HepG2 (cell line): ENCODE results near the gene TMEM250. TPM values are rescaled to one million over a fixed set of nuclear protein-coding genes. Genes with fewer than 3 reads are reported as not detected.

Experiments used
- ATM ChIP-seq: fragments of 450-650 bp; IDR thresholded peaks from 2 replicates; pipeline ENCODE4 v1.7.1; 2017; ENCODE audit warnings: mild to moderate bottlenecking, borderline replicate concordance
- BORCS8-MEF2B ChIP-seq: sonication (generic); formaldehyde crosslinking; IDR thresholded peaks from 2 replicates; pipeline ENCODE4 v1.8.0; 2022; ENCODE audit warnings: mild to moderate bottlenecking, missing genetic modification reagents
- CHCHD3 ChIP-seq: sonication (generic); formaldehyde crosslinking; IDR thresholded peaks from 2 replicates; pipeline ENCODE4 v1.8.0; 2022; ENCODE audit warnings: mild to moderate bottlenecking, missing genetic modification reagents, moderate library complexity
- DR1 ChIP-seq: sonication (generic); formaldehyde crosslinking; IDR thresholded peaks from 2 replicates; pipeline ENCODE4 v1.8.0; 2021; ENCODE audit warnings: mild to moderate bottlenecking, missing genetic modification reagents, inconsistent platforms
- FOSL1 ChIP-seq: sonication (generic); formaldehyde crosslinking; IDR thresholded peaks from 2 replicates; pipeline ENCODE4 v1.9.0; 2021; ENCODE audit warnings: missing genetic modification reagents, borderline replicate concordance
- FOSL2 ChIP-seq: sonication (generic); formaldehyde crosslinking; IDR thresholded peaks from 2 replicates; pipeline ENCODE4 v1.4.0; 2020; ENCODE audit warnings: missing genetic modification reagents
- GLMP ChIP-seq: sonication (generic); formaldehyde crosslinking; IDR thresholded peaks from 2 replicates; pipeline ENCODE4 v1.9.0; 2021; ENCODE audit warnings: missing genetic modification reagents, mild to moderate bottlenecking, borderline replicate concordance
- HES4 ChIP-seq: sonication (generic); formaldehyde crosslinking; IDR thresholded peaks from 2 replicates; pipeline ENCODE4 v1.9.0; 2021; ENCODE audit warnings: mild to moderate bottlenecking, missing genetic modification reagents, borderline replicate concordance
- KDM2A ChIP-seq: sonication (generic); formaldehyde crosslinking; IDR thresholded peaks from 2 replicates; pipeline ENCODE4 v1.4.0; 2020; ENCODE audit warnings: low read depth, missing genetic modification reagents, borderline replicate concordance
- NFAT5 ChIP-seq: sonication (generic); formaldehyde crosslinking; IDR thresholded peaks from 2 replicates; pipeline ENCODE4 v1.4.0; 2020; ENCODE audit warnings: missing genetic modification reagents
- NPAS2 ChIP-seq: sonication (generic); formaldehyde crosslinking; IDR thresholded peaks from 2 replicates; pipeline ENCODE4 v1.8.0; 2022; ENCODE audit warnings: mild to moderate bottlenecking, missing genetic modification reagents, borderline replicate concordance
- NR2F6 ChIP-seq, 2 experiments: IDR thresholded peaks; 2 replicates each; pipeline ENCODE4 v1.6.1; 2016; ENCODE audit warnings: antibody characterized with exemption in 1 of 2, mild to moderate bottlenecking in 1 of 2
- SRSF4 ChIP-seq: fragments of 200-400 bp; formaldehyde crosslinking; IDR thresholded peaks from one replicate; pipeline ENCODE4 v1.6.1; 2018; ENCODE audit warnings: mild to moderate bottlenecking, low read depth, low read length, moderate library complexity; ENCODE audit not compliant: poor library complexity, severe bottlenecking
- XBP1 ChIP-seq: sonication (generic); formaldehyde crosslinking; IDR thresholded peaks from 2 replicates; pipeline ENCODE4 v1.5.0; 2020; ENCODE audit warnings: missing genetic modification reagents
- ZNF235 ChIP-seq: sonication (generic); formaldehyde crosslinking; IDR thresholded peaks from 2 replicates; pipeline ENCODE4 v1.8.1; 2023; ENCODE audit warnings: mild to moderate bottlenecking, missing genetic modification reagents, borderline replicate concordance
- ZNF292 ChIP-seq: sonication (generic); formaldehyde crosslinking; IDR thresholded peaks from 2 replicates; pipeline ENCODE4 v1.8.1; 2022; ENCODE audit warnings: mild to moderate bottlenecking, low read depth, missing genetic modification reagents, borderline replicate concordance
- ZNF30 ChIP-seq: sonication (generic); formaldehyde crosslinking; IDR thresholded peaks from 2 replicates; pipeline ENCODE4 v1.5.0; 2020; ENCODE audit warnings: mild to moderate bottlenecking, missing genetic modification reagents
- ZNF550 ChIP-seq: sonication (generic); formaldehyde crosslinking; IDR thresholded peaks from 2 replicates; pipeline ENCODE4 v1.4.0; 2020; ENCODE audit warnings: mild to moderate bottlenecking, missing genetic modification reagents, borderline replicate concordance
- ZNF768 ChIP-seq: sonication (generic); formaldehyde crosslinking; IDR thresholded peaks from 2 replicates; pipeline ENCODE4 v1.4.0; 2020; ENCODE audit warnings: missing genetic modification reagents
- ZNF776 ChIP-seq: sonication (generic); formaldehyde crosslinking; IDR thresholded peaks from 2 replicates; pipeline ENCODE4 v1.4.0; 2020; ENCODE audit warnings: mild to moderate bottlenecking, missing genetic modification reagents
- polyA plus RNA-seq, 8 experiments: library from polyadenylated mRNA; depleted of rRNA in 3 of 8; stranded (reverse) in 7 of 8; unstranded in 1 of 8; fragments of >200 nt; fragmentation: Illumina TruSeq in 4 of 8; extraction: Trizol in 4 of 8; gene quantifications; 2 replicates each; pipeline versions ENCODE4 v1.2.1 to v1.2.3, GENCODE V29; 2011 to 2016; ENCODE audit warnings: low read depth in 4 of 8, missing spikeins in 1 of 8, mixed read lengths in 1 of 8; ENCODE audit not compliant: insufficient read depth in 1 of 8
- total RNA-seq, 5 experiments: library from RNA; depleted of rRNA; stranded (reverse); fragments of >200 nt; fragmentation: Illumina TruSeq; extraction: Trizol; gene quantifications; 2 replicates each; pipeline ENCODE4 v1.2.3, GENCODE V29; 2016; ENCODE audit warnings: low read depth in 1 of 5
- TF ChIP-seq, protein P1 (sequence below): sonication (generic); formaldehyde crosslinking; IDR thresholded peaks from 2 replicates; pipeline ENCODE4 v1.8.1; 2022; ENCODE audit warnings: mild to moderate bottlenecking, missing genetic modification reagents

TMEM250 gene
- total and polyA plus RNA-seq, 2 of the 13 experiments (the other 11 are each of a cell fraction or from before 2014, with no cell fraction given) = 5.5 to 13.9 TPM

DNA sequence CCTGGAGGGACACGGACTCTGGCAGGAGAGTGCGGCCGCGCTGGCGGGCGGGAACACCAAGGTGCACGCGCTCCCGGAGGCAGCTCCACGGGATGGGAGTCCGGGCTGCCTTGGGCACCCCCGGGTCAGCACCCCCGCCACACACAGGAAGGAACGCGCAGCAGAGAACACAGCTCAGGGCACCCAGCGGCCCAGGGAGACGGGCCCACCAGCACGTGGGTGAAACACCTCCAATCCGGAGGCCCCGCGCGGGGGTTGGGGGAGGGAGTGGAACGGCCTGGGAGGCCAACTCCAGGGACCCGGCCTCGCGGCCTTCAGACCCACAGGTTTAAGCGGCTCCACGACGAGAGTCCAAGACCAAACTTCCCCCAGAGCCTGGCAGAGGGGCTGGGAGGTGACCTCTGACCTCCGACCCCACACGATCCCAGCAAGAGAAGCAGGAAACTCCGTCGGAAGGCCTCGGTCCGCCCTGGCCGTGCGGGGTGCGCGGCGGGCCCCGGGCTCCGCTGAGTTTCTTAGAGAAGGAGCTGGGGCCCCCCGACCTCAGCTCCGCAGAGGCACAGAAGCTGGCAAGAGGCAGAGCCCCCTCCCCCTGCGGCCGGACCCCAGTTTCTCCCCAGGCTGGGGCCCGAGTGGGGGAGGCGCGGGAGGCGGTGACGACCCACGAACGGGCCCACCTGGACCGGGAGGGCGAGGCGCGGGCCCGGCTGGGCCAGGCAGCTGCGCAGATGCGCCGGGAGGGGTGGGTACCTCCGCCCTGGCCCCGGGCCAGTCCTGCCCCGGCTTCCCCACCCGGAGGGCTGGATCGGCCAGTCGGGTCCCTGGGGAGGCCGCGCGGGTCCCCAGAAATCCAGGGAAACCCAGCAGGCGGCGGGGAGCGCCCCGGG, 24.4 kb downstream of the TMEM250 start (continued):
- TF ChIP-seq NR2F6 (IDR thresholded peaks at IDR 0.05) (peak; percentile 74; the same call in 1 of the 2 replicates), NR2F6 (CRISPR knock-in tag; IDR thresholded peaks at IDR 0.05) (no peak), GLMP (no peak), DR1 (CRISPR knock-in tag) (no peak), CHCHD3 (CRISPR knock-in tag) (no peak), NPAS2 (CRISPR knock-in tag) (no peak), HES4 (CRISPR knock-in tag) (no peak), ATM (no peak), ZNF30 (CRISPR knock-in tag) (no peak), BORCS8-MEF2B (CRISPR knock-in tag) (no peak), XBP1 (CRISPR knock-in tag) (no peak), FOSL2 (CRISPR knock-in tag) (no peak), ZNF776 (CRISPR knock-in tag) (no peak), ZNF235 (CRISPR knock-in tag) (no peak), ZNF292 (CRISPR knock-in tag) (no peak), NFAT5 (no peak), FOSL1 (no peak), ZNF550 (no peak), SRSF4 (no peak), ZNF768 (CRISPR knock-in tag) (peak; percentile 29), KDM2A (CRISPR knock-in tag) (peak; percentile 64)
- TF ChIP-seq, protein P1, sequence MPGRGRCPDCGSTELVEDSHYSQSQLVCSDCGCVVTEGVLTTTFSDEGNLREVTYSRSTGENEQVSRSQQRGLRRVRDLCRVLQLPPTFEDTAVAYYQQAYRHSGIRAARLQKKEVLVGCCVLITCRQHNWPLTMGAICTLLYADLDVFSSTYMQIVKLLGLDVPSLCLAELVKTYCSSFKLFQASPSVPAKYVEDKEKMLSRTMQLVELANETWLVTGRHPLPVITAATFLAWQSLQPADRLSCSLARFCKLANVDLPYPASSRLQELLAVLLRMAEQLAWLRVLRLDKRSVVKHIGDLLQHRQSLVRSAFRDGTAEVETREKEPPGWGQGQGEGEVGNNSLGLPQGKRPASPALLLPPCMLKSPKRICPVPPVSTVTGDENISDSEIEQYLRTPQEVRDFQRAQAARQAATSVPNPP (CRISPR knock-in tag) = peak; percentile 36; the same call in 1 of the 2 replicates
